Ascending aorta (tissue), 2 donors: ENCODE data around the gene YY1AP1. TPM values are rescaled to one million over a fixed set of nuclear protein-coding genes. Genes with fewer than 3 reads are reported as not detected.

Experiments used
- DNase-seq, 2 donors: peaks; one replicate each; pipeline ENCODE4 v3.0.0-alpha.2; 2019; ENCODE audit warnings: low spot score in 2 of 2
- H3K27ac ChIP-seq, 2 donors: fragments of 200-600 bp; sonication (generic); one replicate each; pipeline ENCODE4 v1.5.1; 2016 to 2017; ENCODE audit warnings: mild to moderate bottlenecking in 1 of 2
- H3K27me3 ChIP-seq: fragments of 200-600 bp; sonication (generic); one replicate; pipeline ENCODE4 v1.5.1; 2017
- H3K36me3 ChIP-seq, 2 donors: fragments of 200-600 bp; sonication (generic); one replicate each; pipeline ENCODE4 v1.5.1; 2016
- H3K4me1 ChIP-seq, 2 donors: fragments of 200-600 bp; sonication (generic); one replicate each; pipeline ENCODE4 v1.5.1; 2016 to 2017; ENCODE audit warnings: mild to moderate bottlenecking in 1 of 2
- H3K4me3 ChIP-seq, 2 donors: fragments of 200-600 bp; sonication (generic); one replicate each; pipeline ENCODE4 v1.5.1; 2016 to 2017; ENCODE audit warnings: mild to moderate bottlenecking in 1 of 2
- H3K9me3 ChIP-seq, 2 donors: fragments of 200-600 bp; sonication (generic); one replicate each; pipeline ENCODE4 v1.5.1; 2016
- CTCF ChIP-seq, 3 experiments: fragments of 200-600 bp in 2 of 3; fragments of 450-650 bp in 1 of 3; sonication (generic) in 2 of 3; IDR thresholded peaks; one replicate each; pipeline ENCODE4 v1.5.1; 2016 to 2019; ENCODE audit warnings: antibody characterized with exemption in 3 of 3, mild to moderate bottlenecking in 1 of 3, moderate library complexity in 1 of 3
- intact Hi-C: fragments of 100-400 bp; cut with DNase I; formaldehyde crosslinking; loops from one replicate; pipeline ENCODE4 v1.15.1; 2023
- total RNA-seq: library from RNA; depleted of rRNA; stranded (reverse); fragments of >200 nt; gene quantifications from one replicate; pipeline ENCODE4 v1.1.0, GENCODE V29; 2016

Gene YY1AP1
- total RNA-seq, 1 donor from 2014 or later = 24.2 TPM

- Histone ChIP-seq H3K4me3 (no peak overlapping the region), H3K9me3 (no peaks in the 10 kb centered on the region), H3K27me3 (no peaks in the 10 kb centered on the region), H3K4me1 (peaks cover 3 to 20% of the 10 kb centered on the region in 2 donors), H3K36me3 (no peaks in the 10 kb centered on the region), H3K27ac (no peak overlapping the region)
- intact Hi-C loops = no loop called here
- peak in 1 of 2 donors; percentile 22 for DNase-seq
- no peak for TF ChIP-seq CTCF (IDR thresholded peaks at IDR 0.05)
These were observed 38.3 kb downstream of the YY1AP1 start for GRCh38 chr1:155650231-155650757.

DNA sequence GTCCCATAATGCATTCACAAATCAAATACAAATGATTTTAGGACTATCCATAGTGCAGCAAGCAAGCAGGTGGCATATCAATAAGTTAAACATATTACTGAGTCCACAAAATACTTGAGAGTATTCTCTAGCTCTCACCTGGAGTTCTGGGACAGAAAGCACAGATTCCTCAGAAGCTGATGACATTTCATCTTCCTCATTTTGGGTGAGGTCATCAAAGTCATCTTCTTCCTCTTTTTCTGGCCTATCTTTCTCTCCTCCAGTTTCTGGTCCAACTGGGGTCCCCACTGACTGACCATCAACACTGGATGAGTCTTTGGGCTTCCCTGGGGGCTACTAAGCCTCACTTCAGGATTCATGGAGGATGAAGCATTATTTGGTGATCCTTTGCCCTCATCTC lies 38.9 kb downstream of the YY1AP1 start:
- intact Hi-C loops = no loop called here
- TF ChIP-seq CTCF (IDR thresholded peaks at IDR 0.05) = no peak
- Histone ChIP-seq H3K4me3 (no peak overlapping the region), H3K27ac (no peak overlapping the region), H3K27me3 (no peaks in the 10 kb centered on the region), H3K4me1 (peaks cover 7 to 24% of the 10 kb centered on the region in 2 donors), H3K9me3 (no peaks in the 10 kb centered on the region), H3K36me3 (no peaks in the 10 kb centered on the region)
- no peak for DNase-seq

DNA sequence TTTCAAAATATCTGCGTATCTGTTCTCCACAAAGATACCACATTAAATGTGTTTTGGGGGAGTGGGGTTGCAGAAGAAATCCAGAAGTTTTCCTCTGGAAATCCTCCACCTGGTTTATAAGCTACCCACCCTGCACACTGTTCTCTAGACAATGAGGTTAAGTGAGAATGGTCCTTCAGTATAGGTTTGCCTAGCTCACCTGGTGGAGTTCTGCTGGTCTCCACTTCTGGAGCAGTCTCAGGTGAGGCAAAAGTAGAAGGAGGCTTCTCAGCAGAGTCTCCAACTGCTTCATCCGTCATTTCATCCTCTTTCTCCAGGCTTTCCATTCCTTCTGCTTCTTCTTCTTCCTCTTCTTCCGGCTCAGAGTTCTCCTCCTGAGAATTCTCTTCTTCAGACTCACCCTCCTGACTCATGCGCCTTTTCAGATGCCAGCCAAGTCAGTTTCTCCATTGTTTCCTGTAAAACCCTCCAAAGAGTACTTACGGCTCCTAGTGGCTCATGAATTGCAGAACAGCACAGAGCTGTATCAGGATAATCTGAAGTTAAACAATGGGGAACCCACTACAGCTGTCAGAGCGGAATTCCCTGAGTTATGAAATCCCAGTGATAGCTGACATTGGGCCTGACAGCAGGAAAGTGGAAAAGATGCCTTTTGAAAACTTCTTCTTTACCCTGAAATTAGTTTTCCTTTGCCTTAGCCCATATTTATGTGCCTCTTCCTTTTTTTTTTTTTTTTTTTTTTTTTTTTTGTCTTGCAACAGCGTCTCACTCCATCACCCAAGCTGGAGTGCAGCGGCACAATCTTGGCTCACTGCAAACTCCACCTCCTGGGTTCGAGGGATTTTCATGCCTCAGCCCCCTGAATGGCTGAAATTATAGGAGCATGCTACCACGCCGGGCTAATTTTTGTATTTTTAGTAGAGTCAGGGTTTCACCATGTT lies 40.1 kb downstream of the YY1AP1 start:
- Histone ChIP-seq H3K4me3 (peak overlapping the region in 1 of 2 donors; percentile 47), H3K4me1 (peaks cover 7 to 24% of the 10 kb centered on the region in 2 donors), H3K27ac (peak overlapping the region; percentile 61 to 71), H3K27me3 (no peaks in the 10 kb centered on the region), H3K9me3 (peaks cover 0 to under 1% of the 10 kb centered on the region in 2 donors), H3K36me3 (no peaks in the 10 kb centered on the region)
- intact Hi-C loops = no loop called here
- peak in 2 of 3 experiments; percentile 47 to 66 for TF ChIP-seq CTCF (IDR thresholded peaks at IDR 0.05)
- DNase-seq = peak in 1 of 2 donors; percentile 81

DNA sequence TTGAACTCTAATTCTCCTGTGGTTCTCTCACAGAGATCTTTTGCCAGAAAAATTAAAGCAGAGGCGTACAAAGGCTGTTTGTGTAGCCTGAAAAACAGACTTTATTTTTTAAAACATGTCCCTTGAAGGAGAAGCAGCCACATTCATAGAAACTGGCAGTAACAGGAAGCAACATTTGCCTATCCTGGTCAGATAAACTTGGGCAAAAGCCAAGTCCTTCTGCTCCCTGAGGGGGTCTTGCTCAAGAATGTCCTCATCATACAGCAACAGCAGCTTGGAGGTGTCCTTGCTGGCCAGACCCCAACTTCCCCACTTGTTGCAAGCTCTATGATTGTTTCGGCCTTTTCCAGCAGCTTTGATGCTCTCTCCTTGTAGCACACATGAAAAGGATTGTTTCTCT lies 42.3 kb downstream of the YY1AP1 start:
- Histone ChIP-seq H3K4me1 (peaks cover 7 to 19% of the 10 kb centered on the region in 2 donors), H3K9me3 (peaks cover 0 to 10% of the 10 kb centered on the region in 2 donors), H3K27me3 (no peaks in the 10 kb centered on the region), H3K27ac (peak overlapping the region; percentile 70), H3K4me3 (no peak overlapping the region), H3K36me3 (no peaks in the 10 kb centered on the region)
- intact Hi-C loops = no loop called here
- no peak for TF ChIP-seq CTCF (IDR thresholded peaks at IDR 0.05)
- peak in 1 of 2 donors; percentile 65 for DNase-seq

GRCh38 chr1:155645648-155646047 lies 42.9 kb downstream of the YY1AP1 start:
- H3K27ac ChIP-seq = peak overlapping the region; percentile 70
- peak in 1 of 2 donors; percentile 80 for DNase-seq
- peaks cover 7 to 16% of the 10 kb centered on the region in 2 donors for H3K4me1 ChIP-seq
- intact Hi-C loops = no loop called here
- TF ChIP-seq CTCF (IDR thresholded peaks at IDR 0.05) = no peak
- H3K27me3 ChIP-seq = no peaks in the 10 kb centered on the region
- H3K36me3 ChIP-seq = no peaks in the 10 kb centered on the region
- peak overlapping the region in 1 of 2 donors; percentile 21 for H3K4me3 ChIP-seq
- peaks cover 0 to 10% of the 10 kb centered on the region in 2 donors for H3K9me3 ChIP-seq
